HG02852 (cell line): Measurements from ENCODE around the gene COPS4.
"Not testable (repeated sequence)": the region's sequence is repeated elsewhere in the genome, so short reads cannot be mapped to it uniquely, and the experiment has no call there.

ENCODE experiments used
- ATAC-seq: cut with Tn5 transposase; IDR thresholded peaks from one replicate; pipeline ENCODE4 v1.9.1; 2021; ENCODE audit warnings: mild to moderate bottlenecking, moderate library complexity; ENCODE audit not compliant: unreplicated experiment

Gene COPS4

DNA sequence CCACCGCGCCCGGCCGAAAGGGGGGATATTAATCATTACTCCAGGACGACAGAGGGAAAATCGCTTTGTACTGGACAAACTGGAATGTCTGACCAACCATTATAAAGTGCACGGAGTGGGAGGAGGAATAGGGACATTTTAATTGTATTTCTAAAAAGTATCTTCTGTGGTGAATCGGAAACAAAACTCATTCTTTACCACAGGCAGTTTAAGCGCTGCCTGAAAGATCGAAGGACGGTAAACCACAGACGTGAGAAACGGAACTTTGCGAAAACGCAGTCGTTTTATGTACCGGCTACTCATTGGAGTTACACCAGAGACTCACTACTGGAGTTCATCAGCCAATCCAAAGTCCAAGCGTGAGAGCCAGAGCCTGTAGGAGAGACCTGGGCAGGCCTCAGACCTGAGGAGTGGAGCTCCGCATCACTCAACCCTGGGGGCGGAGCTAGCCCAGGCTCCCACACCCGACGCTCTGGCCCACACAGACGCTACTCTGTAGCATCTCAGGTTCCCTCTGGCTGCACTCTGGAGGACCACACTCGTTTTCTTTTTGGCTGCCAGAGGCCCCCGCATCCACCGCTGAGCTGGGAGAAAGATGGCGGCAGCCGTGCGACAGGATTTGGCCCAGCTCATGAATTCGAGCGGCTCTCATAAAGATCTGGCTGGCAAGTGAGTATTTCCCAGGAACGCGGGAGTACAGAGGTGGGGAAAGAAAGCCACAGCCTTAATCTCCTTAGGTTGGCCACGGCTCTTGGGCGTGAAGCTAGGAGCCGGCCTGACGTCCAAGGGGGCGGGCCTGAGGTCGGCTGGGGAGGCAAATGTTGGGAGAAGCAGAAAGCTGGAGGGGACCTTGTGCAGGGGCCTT lies at the start of gene COPS4:
Gene COPS4, plus strand, starts transcription at position 554 of the 865 bp plus-strand sequence. Its CDS starts 42 bp downstream, at position 596.
- peak; percentile 96 for ATAC-seq

GRCh38 chr4:82987519-82987918 lies 47.5 kb upstream of the COPS4 start:
- not testable (repeated sequence) for ATAC-seq

DNA sequence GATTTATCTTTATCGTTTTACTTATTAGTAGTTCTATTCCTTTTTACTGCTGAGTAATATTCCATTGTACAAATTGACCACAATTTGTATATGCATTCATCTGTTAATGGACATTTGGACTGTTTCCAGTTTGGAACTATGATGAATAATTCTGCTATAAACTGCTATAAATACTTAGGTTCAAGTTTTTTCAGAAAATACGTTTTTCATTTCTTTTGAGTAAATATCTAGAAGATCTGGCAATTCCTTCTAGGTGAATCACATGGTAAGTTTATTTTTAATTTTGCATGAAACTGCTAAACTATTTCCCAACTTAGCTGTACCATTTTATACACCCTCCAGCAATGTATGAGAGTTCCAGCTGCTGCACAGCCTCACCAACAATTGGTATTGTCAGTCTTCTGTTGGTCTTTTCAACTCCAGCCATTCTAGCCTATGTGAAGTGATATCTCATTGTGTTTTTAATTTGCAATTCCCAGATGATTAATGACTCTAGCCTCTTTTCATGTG lies 46.6 kb upstream of the COPS4 start:
- no peak for ATAC-seq

- ATAC-seq = peak; percentile 97
Measured at GRCh38 chr4:82989575-82990429, 45.2 kb upstream of the COPS4 start.

DNA sequence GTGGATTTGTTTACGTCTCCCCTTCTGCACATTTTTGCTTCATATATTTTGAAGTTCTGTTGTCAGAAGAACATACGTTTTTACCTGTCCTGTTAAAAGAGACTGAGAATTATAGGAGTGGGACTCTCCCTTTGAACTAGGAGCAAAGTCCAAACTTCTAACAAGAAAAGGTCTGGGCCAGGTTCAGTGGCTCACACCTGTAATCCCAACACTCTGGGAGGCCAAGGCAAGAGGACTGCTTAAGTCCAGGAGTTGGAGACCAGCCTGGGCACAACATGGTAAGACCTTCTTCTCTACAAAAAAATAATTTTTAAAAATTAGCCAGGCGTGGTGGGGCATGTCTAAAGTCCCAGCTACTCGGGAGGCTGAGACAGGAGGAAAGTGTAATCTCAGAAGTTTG lies 40.1 kb upstream of the COPS4 start:
- ATAC-seq = no peak

DNA sequence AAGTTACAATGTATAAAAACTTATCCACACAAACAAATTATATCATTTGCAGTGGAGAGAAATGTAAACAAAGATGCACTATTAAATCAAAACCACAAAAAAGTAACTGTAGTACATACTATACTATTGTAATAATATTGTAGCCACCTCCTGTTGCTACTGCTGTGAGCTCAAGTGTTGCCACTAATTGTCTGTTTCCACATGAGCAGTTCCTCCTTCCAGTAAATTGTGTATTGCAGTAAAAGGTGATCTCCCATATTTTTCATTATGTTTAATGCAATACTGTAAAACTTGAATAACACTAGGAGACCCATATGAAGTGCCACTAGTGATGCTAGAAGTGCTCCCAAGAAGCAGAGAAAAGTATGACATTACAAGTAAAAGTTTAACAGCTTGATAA lies 36.1 kb upstream of the COPS4 start:
- no peak for ATAC-seq

DNA sequence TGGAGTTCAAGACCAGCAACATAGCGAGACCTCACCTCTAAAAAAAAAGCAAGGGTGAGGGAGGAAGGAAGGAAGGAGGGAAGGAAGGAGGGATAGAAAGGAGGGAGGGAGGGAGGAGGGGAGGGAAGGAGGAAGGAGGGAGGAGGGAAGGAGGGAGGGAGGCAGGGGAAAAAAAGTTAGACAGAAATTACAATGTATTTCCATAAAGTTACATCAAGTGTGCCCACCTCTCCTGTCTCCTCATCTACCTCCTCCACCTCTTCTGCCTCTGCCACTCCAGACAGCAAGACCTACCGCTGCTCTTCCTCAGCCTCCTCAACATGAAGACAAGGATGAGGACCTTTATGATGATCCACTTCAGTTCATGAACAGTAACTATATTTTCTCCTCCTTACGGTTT lies 32.7 kb upstream of the COPS4 start:
- no peak for ATAC-seq

GRCh38 chr4:83003044-83003791 lies 31.8 kb upstream of the COPS4 start:
- ATAC-seq = not testable (repeated sequence)

GRCh38 chr4:83009529-83009928 lies 25.5 kb upstream of the COPS4 start:
- ATAC-seq = no peak

- no peak for ATAC-seq
Measured at GRCh38 chr4:83010111-83010521, 24.9 kb upstream of the COPS4 start.

GRCh38 chr4:83010522-83011318 lies 24.3 kb upstream of the COPS4 start, which contains the start of gene LIN54:
Gene LIN54, minus strand, starts transcription at chr4:83010823. Its CDS starts 25,979 bp downstream, at chr4:82984844.
- peak; percentile 45 for ATAC-seq

- no peak for ATAC-seq
Measured at GRCh38 chr4:83011689-83012199, 23.2 kb upstream of the COPS4 start.

DNA sequence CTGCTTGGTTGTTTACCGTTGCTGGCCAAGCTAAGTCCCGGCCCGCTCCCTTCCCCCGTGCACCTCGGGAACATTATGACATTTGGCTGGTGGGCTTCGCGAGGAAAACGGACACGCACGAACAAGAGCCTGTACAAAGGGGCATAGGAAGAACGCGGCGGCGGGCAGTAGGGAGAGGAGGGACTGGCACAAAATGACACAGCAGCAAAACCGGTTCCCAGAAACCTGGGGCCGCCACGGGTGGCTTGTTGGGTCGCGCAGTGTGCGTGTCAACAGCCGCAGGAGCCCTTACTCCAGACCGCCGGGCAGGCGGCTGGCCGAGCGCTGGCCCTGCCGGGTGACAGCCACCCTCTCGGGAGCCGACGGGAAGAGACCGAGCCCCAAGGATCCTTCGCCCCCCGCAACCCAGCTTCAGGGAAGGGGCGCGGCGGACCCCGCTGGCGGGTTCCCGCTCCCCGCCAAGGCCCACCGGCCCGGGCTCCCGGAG lies 22.7 kb upstream of the COPS4 start:
- peak; percentile 11 for ATAC-seq

- peak; percentile 82 for ATAC-seq
Measured at GRCh38 chr4:83012687-83013419, 22.1 kb upstream of the COPS4 start.

- ATAC-seq = no peak
Measured at GRCh38 chr4:83013420-83013867, 21.5 kb upstream of the COPS4 start.

- ATAC-seq = no peak
Measured at GRCh38 chr4:83013902-83014301, 21.1 kb upstream of the COPS4 start.

- peak; percentile 97 for ATAC-seq
Measured at GRCh38 chr4:83019794-83020494, 15.0 kb upstream of the COPS4 start.
